ENCODE data around the gene OR1F1.
A peak's percentile ranks its signal among the peaks of the same experiment; 100 is the strongest.
"Not testable (repeated sequence)": the region's sequence is repeated elsewhere in the genome, so short reads cannot be mapped to it uniquely, and the experiment has no call there.

The OR1F1 gene

GRCh38 chr16:3171855-3172593 lies 16.0 kb upstream of the OR1F1 start:
- DNase-seq = no peak

GRCh38 chr16:3173892-3174617 lies 13.9 kb upstream of the OR1F1 start:
- no peak for DNase-seq

GRCh38 chr16:3174618-3175148 lies 13.3 kb upstream of the OR1F1 start:
- DNase-seq = no peak

- no peak for DNase-seq
Measured at GRCh38 chr16:3175157-3176093, 12.6 kb upstream of the OR1F1 start.

GRCh38 chr16:3179651-3180050 lies 8.4 kb upstream of the OR1F1 start:
- DNase-seq = no peak

- DNase-seq = no peak
Measured at GRCh38 chr16:3180445-3180878, 7.5 kb upstream of the OR1F1 start.

- not testable (repeated sequence) for DNase-seq
Measured at GRCh38 chr16:3182293-3182607, 5.8 kb upstream of the OR1F1 start.

- DNase-seq = no peak
Measured at GRCh38 chr16:3182608-3183444, 5.2 kb upstream of the OR1F1 start.

GRCh38 chr16:3183445-3184139 lies 4.4 kb upstream of the OR1F1 start:
- no peak for DNase-seq

GRCh38 chr16:3186946-3187690 lies 886 bp upstream of the OR1F1 start:
- DNase-seq = no peak

GRCh38 chr16:3188675-3188924 lies 596 bp downstream of the OR1F1 start:
- DNase-seq = no peak

- peak in 4 of 58 donors; percentile 2 to 41 (median 12) for DNase-seq
Measured at GRCh38 chr16:3188925-3189825, 1.2 kb downstream of the OR1F1 start.

GRCh38 chr16:3189869-3190268 lies 1.9 kb downstream of the OR1F1 start:
- no peak for DNase-seq

GRCh38 chr16:3190949-3191353 lies 2.9 kb downstream of the OR1F1 start:
- no peak for DNase-seq

GRCh38 chr16:3192476-3193019 lies 4.5 kb downstream of the OR1F1 start:
- DNase-seq = no peak

- DNase-seq = no peak
Measured at GRCh38 chr16:3193221-3194212, 5.5 kb downstream of the OR1F1 start.

- DNase-seq = no peak
Measured at GRCh38 chr16:3194792-3195191, 6.8 kb downstream of the OR1F1 start.
